Activated CD8-positive, alpha-beta memory T cell treated with anti-CD3 and anti-CD28 coated beads, Interleukin-2, amount 50 U/mL, for 48 hours (primary cell): Measurements from ENCODE around the gene GPBAR1.
"Not testable (repeated sequence)": the region's sequence is repeated elsewhere in the genome, so short reads cannot be mapped to it uniquely, and the experiment has no call there.

ENCODE experiments used
- DNase-seq: peaks from one replicate; pipeline ENCODE4 v3.0.0-alpha.2; 2020

The GPBAR1 gene

GRCh38 chr2:218311541-218312266, 50.9 kb downstream of the GPBAR1 start:
- not testable (repeated sequence) for DNase-seq

- DNase-seq: no peak
These were observed 51.5 kb downstream of the GPBAR1 start for GRCh38 chr2:218312267-218312756.

GRCh38 chr2:218313356-218313755, 52.5 kb downstream of the GPBAR1 start:
- DNase-seq: no peak
